DMS 273 treated with DMSO at 0.1 percent for 48 hours (cell line): Measurements from ENCODE around the gene C7orf25.
"Not testable (repeated sequence)": the region's sequence is repeated elsewhere in the genome, so short reads cannot be mapped to it uniquely, and the experiment has no call there.

Experiments used
- DNase-seq: peaks from one replicate; lab custom pipeline; 2025; lab: John Stamatoyannopoulos, UW

Gene C7orf25

GRCh38 chr7:42929449-42929848, 17.6 kb upstream of the C7orf25 start:
- DNase-seq: no peak

DNA sequence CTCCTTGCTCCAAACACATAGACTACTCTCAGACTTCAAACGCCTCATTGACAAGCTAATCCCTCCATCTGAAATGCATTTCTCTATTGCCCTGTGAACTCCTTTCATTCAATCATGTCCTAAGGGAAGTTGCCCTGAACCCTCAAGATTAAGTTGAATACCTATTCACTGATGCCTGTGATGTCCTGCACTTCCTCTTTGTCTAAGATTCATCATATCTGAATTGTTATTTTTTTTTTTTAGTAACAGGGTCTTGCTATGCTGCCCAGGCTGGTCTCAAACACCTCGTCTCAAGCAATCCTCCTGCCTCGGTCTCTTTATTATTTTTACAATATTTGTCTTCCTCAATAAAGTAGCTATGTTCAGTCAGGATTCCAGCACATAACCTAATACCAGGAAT, 16.9 kb upstream of the C7orf25 start:
- DNase-seq: no peak

DNA sequence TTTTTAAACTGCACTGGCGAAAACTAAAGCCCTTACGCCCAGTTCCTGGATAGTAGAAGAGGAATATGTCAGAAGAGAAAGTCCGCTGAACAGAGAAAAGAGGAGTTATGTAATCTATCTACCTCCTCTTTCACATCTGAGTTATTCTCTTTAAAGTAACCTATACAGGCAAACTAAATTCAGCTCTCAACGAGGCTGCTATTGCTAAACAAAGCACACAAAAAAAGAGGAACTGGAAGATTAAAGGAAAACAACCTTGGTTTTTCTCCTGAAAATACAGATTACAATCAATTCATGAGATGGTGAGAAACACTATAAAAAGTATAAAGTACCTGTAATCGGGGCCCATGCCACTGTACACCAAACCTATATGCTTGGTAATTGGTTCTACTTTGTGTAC, 14.3 kb upstream of the C7orf25 start:
- no peak for DNase-seq

DNA sequence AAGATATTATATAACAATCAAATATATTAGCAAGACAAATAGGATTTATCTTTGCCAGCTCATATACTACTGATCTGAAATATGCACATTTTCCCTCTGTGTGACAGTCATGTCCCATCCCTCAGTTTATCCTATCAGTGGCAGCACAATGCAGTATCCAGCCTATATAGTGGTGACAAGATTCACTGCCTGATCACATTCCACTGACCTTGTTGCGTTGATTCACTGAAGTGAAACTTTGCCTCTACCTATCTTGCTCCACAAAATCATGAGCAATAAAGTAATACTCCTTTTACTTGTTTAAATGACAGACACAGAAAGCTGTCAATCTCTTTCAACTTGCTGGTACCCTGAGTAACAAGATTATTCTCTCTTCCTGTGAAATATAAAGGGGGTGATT, 13.8 kb upstream of the C7orf25 start:
- DNase-seq: no peak

DNA sequence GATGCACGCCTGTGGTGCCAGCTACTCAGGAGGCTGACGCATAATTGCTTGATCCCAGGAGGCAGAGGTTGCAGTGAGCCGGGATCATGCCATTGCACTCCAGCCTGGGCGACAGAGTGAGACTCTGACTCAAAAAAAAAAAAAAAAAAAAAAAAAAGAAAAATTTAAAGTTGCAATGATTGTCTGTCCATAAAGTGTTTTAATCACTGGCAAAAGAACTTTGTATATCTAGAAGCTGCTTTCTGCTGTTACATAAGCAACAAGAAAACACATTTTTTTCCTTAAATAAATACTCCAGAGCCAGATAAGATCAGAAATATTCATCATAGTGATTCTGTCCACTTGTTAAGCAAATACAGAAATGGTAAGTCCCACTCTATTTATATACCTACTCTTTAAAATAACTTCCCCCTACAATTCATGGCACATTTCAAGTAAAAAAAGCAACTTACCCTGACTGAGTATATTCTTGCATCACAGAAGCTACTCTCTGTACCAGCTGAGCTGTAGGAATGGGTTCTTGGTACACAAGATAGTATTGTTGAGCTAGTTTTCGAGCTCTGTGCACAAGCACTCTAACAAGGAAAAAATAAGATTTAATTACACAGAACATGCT, 12.5 kb upstream of the C7orf25 start:
- DNase-seq: no peak

DNA sequence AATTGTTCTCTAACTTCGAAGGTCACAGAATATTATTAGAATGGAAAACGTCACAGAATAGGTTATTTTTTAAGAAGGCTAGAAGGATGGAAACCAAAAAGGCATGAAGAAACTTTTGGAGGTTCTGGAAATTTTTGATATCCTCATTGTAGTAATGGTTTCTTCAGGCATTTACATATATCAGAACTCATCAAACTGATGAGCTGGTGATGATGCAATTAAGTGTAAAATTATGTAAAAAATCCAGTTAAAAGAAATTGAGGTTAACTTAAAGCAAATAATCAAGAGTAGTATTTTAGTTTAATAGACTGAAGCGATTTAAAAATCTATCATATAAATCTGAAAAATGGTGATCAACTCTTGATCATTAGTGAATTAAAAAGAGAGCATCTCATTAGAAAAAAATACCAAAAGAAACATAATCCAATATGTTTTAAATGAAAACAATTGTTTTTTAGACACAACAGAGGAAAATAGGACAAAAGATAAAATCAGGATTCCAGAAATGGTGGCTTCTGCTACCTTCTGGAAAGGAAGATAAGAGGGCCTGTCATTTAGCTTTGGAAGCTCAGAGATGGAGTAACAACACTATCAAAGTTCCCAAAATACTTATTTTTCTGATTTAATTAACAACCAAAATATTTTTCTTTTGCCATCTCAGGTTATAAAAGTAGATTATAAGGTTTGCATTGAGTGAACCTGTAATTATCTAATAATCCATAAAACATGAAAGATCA, 10.3 kb upstream of the C7orf25 start:
- no peak for DNase-seq

DNA sequence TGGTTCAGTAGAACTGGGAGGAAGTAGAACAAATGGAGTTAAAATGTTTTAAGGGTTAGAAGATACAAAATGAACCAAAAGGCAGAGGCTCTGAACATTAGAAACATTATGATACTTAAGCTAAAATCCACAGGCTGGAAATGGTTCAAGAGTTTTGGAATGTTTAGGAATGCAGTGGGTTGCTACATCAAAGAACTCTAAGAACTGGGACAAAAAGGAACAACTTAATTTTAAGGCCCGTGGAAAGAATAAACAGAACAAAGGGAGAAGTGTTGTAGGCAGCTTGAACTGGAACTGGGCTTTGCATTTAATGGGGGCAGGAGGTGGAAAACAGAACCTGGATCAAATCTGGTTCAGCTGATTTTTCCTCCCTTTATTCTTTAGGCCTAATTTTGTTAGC, 3.5 kb upstream of the C7orf25 start:
- no peak for DNase-seq

GRCh38 chr7:42914421-42915045, 2.7 kb upstream of the C7orf25 start:
- no peak for DNase-seq

GRCh38 chr7:42914009-42914408, 2.1 kb upstream of the C7orf25 start:
- no peak for DNase-seq

DNA sequence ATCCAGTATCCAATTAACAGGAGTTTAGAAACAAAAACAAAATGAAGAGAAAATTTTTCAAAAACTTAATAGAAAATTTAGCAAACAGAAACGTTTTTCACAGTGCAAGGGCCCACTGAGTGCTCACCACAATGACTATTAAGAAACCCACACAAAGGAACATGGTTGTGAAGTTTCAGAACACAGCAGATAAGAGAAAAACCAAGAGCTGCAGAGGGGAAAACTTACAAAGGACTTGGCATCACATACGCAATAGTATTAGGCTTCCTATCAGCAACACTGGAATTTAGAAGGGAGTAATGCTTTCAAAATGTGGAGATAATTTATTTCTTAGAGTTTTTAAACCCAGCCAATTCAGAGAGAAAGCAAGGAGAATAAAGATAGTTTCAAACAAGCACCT, 1.7 kb upstream of the C7orf25 start:
- DNase-seq: no peak

GRCh38 chr7:42910306-42910705, 1.6 kb downstream of the C7orf25 start:
- DNase-seq: no peak

- no peak for DNase-seq
Measured at GRCh38 chr7:42907316-42907715, 4.6 kb downstream of the C7orf25 start.

GRCh38 chr7:42906181-42906580, 5.7 kb downstream of the C7orf25 start:
- no peak for DNase-seq

- DNase-seq: no peak
Measured at GRCh38 chr7:42902331-42902730, 9.5 kb downstream of the C7orf25 start.

- no peak for DNase-seq
Measured at GRCh38 chr7:42900842-42901241, 11.0 kb downstream of the C7orf25 start.

- no peak for DNase-seq
Measured at GRCh38 chr7:42893346-42894240, 18.3 kb downstream of the C7orf25 start.

GRCh38 chr7:42886893-42887505, 24.9 kb downstream of the C7orf25 start:
- DNase-seq: no peak

DNA sequence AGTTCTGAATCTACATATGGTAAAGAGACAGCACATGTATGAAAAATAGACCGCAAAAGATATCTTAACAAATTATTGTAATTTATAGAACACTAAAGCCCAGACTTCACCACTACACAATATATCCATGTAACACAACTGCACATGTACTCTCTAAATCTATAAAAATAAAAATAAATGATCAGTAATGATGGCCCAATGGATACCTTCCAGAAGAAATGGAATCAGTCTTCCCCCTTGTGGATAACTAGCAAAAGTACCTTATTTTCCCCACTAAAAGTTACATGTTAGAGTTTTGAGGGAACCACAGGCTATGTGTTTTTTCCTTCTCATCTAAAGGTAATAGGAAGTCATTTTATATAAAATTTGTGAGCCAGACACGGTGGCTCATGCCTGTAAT, 25.7 kb downstream of the C7orf25 start:
- no peak for DNase-seq

- DNase-seq: not testable (repeated sequence)
Measured at GRCh38 chr7:42885183-42885582, 26.7 kb downstream of the C7orf25 start.

DNA sequence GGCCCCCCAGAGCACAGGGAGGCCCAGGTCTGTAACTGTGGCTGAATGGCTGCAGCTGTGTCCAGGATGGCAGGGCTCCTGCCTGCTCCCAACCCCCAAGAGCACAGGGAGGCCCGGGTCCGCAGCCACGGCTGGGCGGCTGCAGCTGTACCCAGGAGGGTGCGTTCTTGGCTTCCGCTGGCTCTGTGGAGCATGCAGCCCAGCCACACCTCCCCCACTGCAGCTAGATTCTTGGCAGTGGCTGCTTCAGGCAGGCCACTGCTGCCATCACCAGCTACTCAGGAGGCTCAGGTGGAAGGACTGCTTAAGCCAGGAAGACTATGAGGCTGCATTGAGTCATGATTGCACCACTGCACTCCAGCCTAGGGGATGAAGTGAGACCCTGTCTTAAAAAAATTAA, 27.9 kb downstream of the C7orf25 start:
- DNase-seq: no peak

DNA sequence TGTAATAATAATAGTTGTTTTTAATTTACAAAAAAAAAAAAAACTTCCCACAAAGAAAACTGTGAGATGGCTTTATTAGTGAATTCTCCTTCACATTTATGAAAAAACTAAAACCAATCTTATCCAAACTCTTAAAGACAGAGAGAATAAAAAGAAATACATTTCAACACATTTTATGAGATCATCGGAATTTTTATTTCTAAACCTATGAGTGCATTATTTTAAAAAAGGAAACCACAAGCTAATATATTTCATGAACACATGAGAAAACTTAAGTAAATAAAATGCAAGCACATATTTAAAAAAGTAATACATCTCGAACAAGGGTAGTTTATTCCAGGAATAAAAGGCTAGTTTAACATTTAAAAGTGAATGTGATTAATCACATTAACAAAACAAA, 31.5 kb downstream of the C7orf25 start:
- DNase-seq: no peak

- DNase-seq: no peak
Measured at GRCh38 chr7:42878303-42878702, 33.6 kb downstream of the C7orf25 start.
